SK-N-SH (cell line): ENCODE results near the gene HSPG2. TPM values are rescaled to one million over a fixed set of nuclear protein-coding genes. Genes with fewer than 3 reads are reported as not detected.

Experiments used
- CTCF ChIA-PET: fragments of 300-600, 350-600 bp; formaldehyde crosslinking; extraction: SDS; loops from one replicate; lab custom pipeline; 2021; lab: Yijun Ruan, JAX
- POLR2A ChIA-PET: fragments of 350-600 bp; sonication (Branson Sonifier 250); formaldehyde crosslinking; extraction: SDS; loops from one replicate; lab custom pipeline; 2020; ENCODE audit warnings: antibody characterized with exemption, inconsistent platforms; lab: Yijun Ruan, JAX
- DNase-seq: peaks from one replicate; pipeline ENCODE4 v3.0.0; 2012
- H2AFZ ChIP-seq: fragments of 200-600 bp; sonication (generic); 2 replicates; pipeline ENCODE4 v1.8.1; 2016; ENCODE audit warnings: antibody characterized with exemption, mild to moderate bottlenecking, low read depth
- H3F3A ChIP-seq: fragments of 200-600 bp; sonication (generic); replicated peaks from 2 replicates; pipeline ENCODE3; 2016; ENCODE audit warnings: antibody characterized with exemption, mild to moderate bottlenecking; ENCODE audit not compliant: insufficient read depth
- H3K27ac ChIP-seq, 2 experiments: fragments of 200-500 bp in 1 of 2; fragments of 200-600 bp in 1 of 2; sonication (Bioruptor generic) in 1 of 2; sonication (generic), shearing (Covaris generic) in 1 of 2; 2 replicates each; pipeline versions ENCODE4 v1.5.1 to v1.6.1; 2014 to 2016; ENCODE audit warnings: low read depth in 2 of 2, inconsistent platforms in 1 of 2, low read length in 1 of 2, mild to moderate bottlenecking in 1 of 2, mixed read lengths in 1 of 2
- H3K27me3 ChIP-seq: fragments of 200-600 bp; sonication (generic), shearing (Covaris generic); 2 replicates; pipeline ENCODE4 v1.6.1; 2016; ENCODE audit warnings: mixed run types; ENCODE audit not compliant: insufficient read depth
- H3K36me3 ChIP-seq, 2 experiments: fragments of 200-500 bp in 1 of 2; fragments of 200-600 bp in 1 of 2; sonication (Bioruptor generic) in 1 of 2; sonication (generic) in 1 of 2; replicated peaks in 1 of 2; 2 replicates each; pipeline versions ENCODE3 to v1.5.1; 2014 to 2016; ENCODE audit warnings: low read length in 1 of 2, mild to moderate bottlenecking in 1 of 2; ENCODE audit not compliant: insufficient read depth in 2 of 2, control insufficient read depth in 1 of 2
- H3K4me1 ChIP-seq, 2 experiments: fragments of 200-500 bp in 1 of 2; fragments of 200-600 bp in 1 of 2; sonication (Bioruptor generic) in 1 of 2; sonication (generic), shearing (Covaris generic) in 1 of 2; 2 replicates each; pipeline versions ENCODE4 v1.5.1 to v1.6.1; 2014 to 2016; ENCODE audit warnings: low read depth in 1 of 2, low read length in 1 of 2, mixed run types in 1 of 2; ENCODE audit not compliant: insufficient read depth in 2 of 2, control insufficient read depth in 1 of 2
- H3K4me2 ChIP-seq: fragments of 200-600 bp; sonication (generic), shearing (Covaris generic); 2 replicates; pipeline ENCODE4 v1.6.1; 2017; ENCODE audit warnings: mixed run types
- H3K4me3 ChIP-seq, 2 experiments: fragments of 200-500 bp in 1 of 2; fragments of 200-600 bp in 1 of 2; sonication (Bioruptor generic) in 1 of 2; sonication (generic), shearing (Covaris generic) in 1 of 2; 2 replicates each; pipeline versions ENCODE4 v1.5.1 to v1.8.1; 2014 to 2016; ENCODE audit warnings: low read depth in 2 of 2, inconsistent platforms in 1 of 2, low read length in 1 of 2, mild to moderate bottlenecking in 1 of 2, mixed read lengths in 1 of 2, moderate library complexity in 1 of 2
- H3K79me2 ChIP-seq: fragments of 200-600 bp; sonication (generic); 2 replicates; pipeline ENCODE4 v1.8.1; 2017; ENCODE audit warnings: mild to moderate bottlenecking; ENCODE audit not compliant: insufficient read depth
- H3K9ac ChIP-seq: fragments of 200-600 bp; sonication (generic); 2 replicates; pipeline ENCODE4 v1.6.1; 2017; ENCODE audit warnings: mixed run types
- H3K9me2 ChIP-seq: fragments of 200-600 bp; sonication (generic); 2 replicates; pipeline ENCODE4 v1.6.1; 2017; ENCODE audit warnings: mixed run types
- H3K9me3 ChIP-seq: fragments of 200-600 bp; sonication (generic); 2 replicates; pipeline ENCODE4 v1.6.1; 2017; ENCODE audit warnings: mixed run types, mild to moderate bottlenecking, moderate library complexity
- H4K20me1 ChIP-seq: fragments of 200-600 bp; sonication (generic); 2 replicates; pipeline ENCODE4 v1.6.1; 2017; ENCODE audit warnings: mild to moderate bottlenecking, mixed run types; ENCODE audit not compliant: insufficient read depth
- EP300 ChIP-seq, 2 experiments: IDR thresholded peaks; 2 replicates each; pipeline versions ENCODE4 v1.4.0 to v1.6.1; 2012; ENCODE audit warnings: borderline replicate concordance in 1 of 2, low read depth in 1 of 2, low read length in 1 of 2
- GABPA ChIP-seq: IDR thresholded peaks from 2 replicates; pipeline ENCODE4 v1.4.0; 2012; ENCODE audit warnings: low read depth, mild to moderate bottlenecking
- IRF3 ChIP-seq: fragments of 150-350 bp; IDR thresholded peaks from 2 replicates; pipeline ENCODE4 v1.6.1; 2016; ENCODE audit warnings: mild to moderate bottlenecking, low read depth, low read length
- JUND ChIP-seq: IDR thresholded peaks from 2 replicates; pipeline ENCODE4 v1.4.0; 2012
- MXI1 ChIP-seq: IDR thresholded peaks from 2 replicates; pipeline ENCODE4 v1.6.1; 2012; ENCODE audit warnings: mild to moderate bottlenecking, low read depth, low read length, improper control_type of control experiment
- NFIC ChIP-seq: IDR thresholded peaks from 2 replicates; pipeline ENCODE4 v1.4.0; 2012; ENCODE audit warnings: borderline replicate concordance
- RAD21 ChIP-seq: IDR thresholded peaks from 2 replicates; pipeline ENCODE4 v1.6.1; 2012; ENCODE audit warnings: mild to moderate bottlenecking, low read length
- RCOR1 ChIP-seq: fragments of 150-350 bp; IDR thresholded peaks from 2 replicates; pipeline ENCODE4 v1.6.1; 2017; ENCODE audit warnings: antibody characterized with exemption, low read length
- TCF12 ChIP-seq: IDR thresholded peaks from 2 replicates; pipeline ENCODE4 v1.4.0; 2012
- ZBTB33 ChIP-seq: IDR thresholded peaks from 2 replicates; pipeline ENCODE4 v1.4.0; 2012; ENCODE audit warnings: low read depth, borderline replicate concordance
- WGBS: methylation state at CpG from one replicate; pipeline ENCODE4 v1.1.6; 2017; ENCODE audit warnings: low lambda C conversion rate; 5-methylcytosine and 5-hydroxymethylcytosine counted together
- polyA plus RNA-seq, 3 experiments: library from polyadenylated mRNA; depleted of rRNA; stranded (reverse); fragments of >200 nt; gene quantifications; 2 replicates each; pipeline ENCODE4 v1.2.3, GENCODE V29; 2012
- TF ChIP-seq, protein P1 (sequence below): IDR thresholded peaks from 2 replicates; pipeline ENCODE4 v1.4.0; 2012; ENCODE audit warnings: low read depth, borderline replicate concordance
- TF ChIP-seq, protein P2 (sequence below): fragments of 200-600 bp; sonication (generic); IDR thresholded peaks from 2 replicates; pipeline ENCODE4 v1.6.1; 2017; ENCODE audit warnings: antibody characterized with exemption, mild to moderate bottlenecking, moderate library complexity

Gene HSPG2
- polyA plus RNA-seq, 1 of the 3 experiments (the other 2 are of a cell fraction), result 28.9 TPM

DNA sequence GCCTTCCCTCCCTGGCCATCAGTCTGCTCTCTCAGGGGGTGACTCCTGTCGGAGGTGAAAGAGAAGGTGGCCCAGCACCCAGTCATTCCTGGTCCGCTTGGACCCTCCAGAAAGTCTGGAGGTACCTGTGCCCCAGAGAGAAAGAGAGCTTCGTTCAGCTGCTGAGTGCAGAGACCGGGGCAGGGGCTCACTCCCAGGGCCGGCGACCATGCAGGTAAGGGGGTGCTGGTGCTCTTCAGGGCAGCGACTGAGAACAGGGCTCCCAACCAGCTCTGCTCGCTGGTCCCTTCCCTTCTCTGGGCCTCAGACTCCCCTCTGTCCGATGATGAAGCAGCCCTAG is 30.1 kb downstream of the HSPG2 start:
- ChIA-PET POLR2A (no interaction called here), CTCF (no interaction called here)
- H3K4me1 ChIP-seq, result peaks cover 0 to 3% of the 10 kb centered on the region in 2 experiments; a peak in 1 of 4 replicates
- no peak overlapping the region for H3K27ac ChIP-seq
- peaks cover under 1% of the 10 kb centered on the region for H3F3A ChIP-seq
- H3K9me3 ChIP-seq, result no peaks in the 10 kb centered on the region
- H3K4me2 ChIP-seq, result no peak overlapping the region
- H3K9ac ChIP-seq, result no peak overlapping the region
- TF ChIP-seq NFIC, result no peak
- TF ChIP-seq, protein P1, sequence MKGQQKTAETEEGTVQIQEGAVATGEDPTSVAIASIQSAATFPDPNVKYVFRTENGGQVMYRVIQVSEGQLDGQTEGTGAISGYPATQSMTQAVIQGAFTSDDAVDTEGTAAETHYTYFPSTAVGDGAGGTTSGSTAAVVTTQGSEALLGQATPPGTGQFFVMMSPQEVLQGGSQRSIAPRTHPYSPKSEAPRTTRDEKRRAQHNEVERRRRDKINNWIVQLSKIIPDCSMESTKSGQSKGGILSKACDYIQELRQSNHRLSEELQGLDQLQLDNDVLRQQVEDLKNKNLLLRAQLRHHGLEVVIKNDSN, result no peak
- TF ChIP-seq JUND, result no peak
- TF ChIP-seq RCOR1, result no peak
- no peak for TF ChIP-seq RAD21
- no peak for TF ChIP-seq IRF3
- TF ChIP-seq, protein P2, sequence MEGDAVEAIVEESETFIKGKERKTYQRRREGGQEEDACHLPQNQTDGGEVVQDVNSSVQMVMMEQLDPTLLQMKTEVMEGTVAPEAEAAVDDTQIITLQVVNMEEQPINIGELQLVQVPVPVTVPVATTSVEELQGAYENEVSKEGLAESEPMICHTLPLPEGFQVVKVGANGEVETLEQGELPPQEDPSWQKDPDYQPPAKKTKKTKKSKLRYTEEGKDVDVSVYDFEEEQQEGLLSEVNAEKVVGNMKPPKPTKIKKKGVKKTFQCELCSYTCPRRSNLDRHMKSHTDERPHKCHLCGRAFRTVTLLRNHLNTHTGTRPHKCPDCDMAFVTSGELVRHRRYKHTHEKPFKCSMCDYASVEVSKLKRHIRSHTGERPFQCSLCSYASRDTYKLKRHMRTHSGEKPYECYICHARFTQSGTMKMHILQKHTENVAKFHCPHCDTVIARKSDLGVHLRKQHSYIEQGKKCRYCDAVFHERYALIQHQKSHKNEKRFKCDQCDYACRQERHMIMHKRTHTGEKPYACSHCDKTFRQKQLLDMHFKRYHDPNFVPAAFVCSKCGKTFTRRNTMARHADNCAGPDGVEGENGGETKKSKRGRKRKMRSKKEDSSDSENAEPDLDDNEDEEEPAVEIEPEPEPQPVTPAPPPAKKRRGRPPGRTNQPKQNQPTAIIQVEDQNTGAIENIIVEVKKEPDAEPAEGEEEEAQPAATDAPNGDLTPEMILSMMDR, result no peak
- TF ChIP-seq MXI1, result no peak
- TF ChIP-seq GABPA, result no peak
- no peak for TF ChIP-seq EP300 (IDR thresholded peaks at IDR 0.05; ENCODE audit: borderline replicate concordance in 1 of 2, low read depth in 1 of 2, low read length in 1 of 2)
- TF ChIP-seq TCF12, result no peak
- TF ChIP-seq ZBTB33, result no peak
- H2AFZ ChIP-seq, result no peak overlapping the region
- 95% methylated on average over 7 of the region's 9 CpGs for WGBS
- H3K79me2 ChIP-seq, result peaks cover 64% of the 10 kb centered on the region; the same call in 1 of the 2 replicates
- H4K20me1 ChIP-seq, result peaks cover 19% of the 10 kb centered on the region
- no peaks in the 10 kb centered on the region for H3K9me2 ChIP-seq
- H3K27me3 ChIP-seq, result no peaks in the 10 kb centered on the region
- H3K36me3 ChIP-seq, result no peaks in the 10 kb centered on the region
- no peak overlapping the region for H3K4me3 ChIP-seq
- no peak for DNase-seq
